ENCODE results near the gene CNIH3. TPM values are rescaled to one million over a fixed set of nuclear protein-coding genes. Genes with fewer than 3 reads are reported as not detected.

Gene CNIH3
- total and polyA plus RNA-seq, 2 donors (not counting 1 experiment from before 2014, with no cell fraction given): 3.7 to 28.1 TPM

GRCh38 chr1:224719716-224720115 lies 103.6 kb downstream of the CNIH3 start:
- Histone ChIP-seq H3K27ac (ENCODE audit: insufficient read depth, low read length) (no peak overlapping the region), H3K36me3 (ENCODE audit: control insufficient read depth, insufficient read depth, low read length) (no peaks in the 10 kb centered on the region), H3K4me1 (ENCODE audit: control insufficient read depth, extremely low read depth, insufficient read depth, low read length) (no peaks in the 10 kb centered on the region), H3K4me3 (replicated peaks in 1 of 4; ENCODE audit: control extremely low read depth in 1 of 4, insufficient read depth in 1 of 4, low read depth in 3 of 4, low read length in 4 of 4) (no peak overlapping the region), H3K9ac (ENCODE audit: insufficient read depth, low read length) (no peak overlapping the region), H4K20me1 (ENCODE audit: control insufficient read depth, extremely low read depth, insufficient read depth, low read length) (no peaks in the 10 kb centered on the region), H3K4me2 (ENCODE audit: extremely low read depth, insufficient read depth, low read length) (no peak overlapping the region), H3K27me3 (ENCODE audit: control insufficient read depth, insufficient read depth, low read length) (no peaks in the 10 kb centered on the region), H2AFZ (ENCODE audit: low read length) (no peak overlapping the region), H3K9me3 (ENCODE audit: control insufficient read depth, insufficient read depth, low read depth, low read length) (no peaks in the 10 kb centered on the region), H3K79me2 (ENCODE audit: control insufficient read depth, insufficient read depth, low read length) (no peaks in the 10 kb centered on the region)
- peak in 1 of 2 donors; percentile 62 for DNase-seq (ENCODE audit: low read depth in 2 of 2)
- no peak for TF ChIP-seq CTCF (conservative IDR thresholded peaks at IDR 0.05 in 1 of 2, IDR thresholded peaks at IDR 0.05 in 1 of 2; ENCODE audit: low read depth in 1 of 2, low read length in 2 of 2)
- TF ChIP-seq EZH2 (IDR thresholded peaks at IDR 0.05; ENCODE audit: low read length, missing control alignments): no peak

- no peak overlapping the region for H3K4me3 ChIP-seq (replicated peaks in 1 of 4; ENCODE audit: control extremely low read depth in 1 of 4, insufficient read depth in 1 of 4, low read depth in 3 of 4, low read length in 4 of 4)
- H3K79me2 ChIP-seq (ENCODE audit: control insufficient read depth, insufficient read depth, low read length): no peaks in the 10 kb centered on the region
- H3K27me3 ChIP-seq (ENCODE audit: control insufficient read depth, insufficient read depth, low read length): no peaks in the 10 kb centered on the region
Measured at GRCh38 chr1:224720216-224720615, 104.1 kb downstream of the CNIH3 start.

GRCh38 chr1:224721000-224721399 lies 104.9 kb downstream of the CNIH3 start:
- Histone ChIP-seq H3K9me3 (ENCODE audit: control insufficient read depth, insufficient read depth, low read depth, low read length) (no peaks in the 10 kb centered on the region), H3K4me3 (replicated peaks in 1 of 4; ENCODE audit: control extremely low read depth in 1 of 4, insufficient read depth in 1 of 4, low read depth in 3 of 4, low read length in 4 of 4) (no peak overlapping the region), H3K27ac (ENCODE audit: insufficient read depth, low read length) (no peak overlapping the region), H3K36me3 (ENCODE audit: control insufficient read depth, insufficient read depth, low read length) (no peaks in the 10 kb centered on the region), H2AFZ (ENCODE audit: low read length) (no peak overlapping the region), H3K27me3 (ENCODE audit: control insufficient read depth, insufficient read depth, low read length) (no peaks in the 10 kb centered on the region), H3K4me1 (ENCODE audit: control insufficient read depth, extremely low read depth, insufficient read depth, low read length) (no peaks in the 10 kb centered on the region), H3K4me2 (ENCODE audit: extremely low read depth, insufficient read depth, low read length) (no peak overlapping the region), H3K9ac (ENCODE audit: insufficient read depth, low read length) (no peak overlapping the region), H4K20me1 (ENCODE audit: control insufficient read depth, extremely low read depth, insufficient read depth, low read length) (no peaks in the 10 kb centered on the region), H3K79me2 (ENCODE audit: control insufficient read depth, insufficient read depth, low read length) (no peaks in the 10 kb centered on the region)
- no peak for DNase-seq (ENCODE audit: low read depth in 2 of 2)
- TF ChIP-seq CTCF (conservative IDR thresholded peaks at IDR 0.05 in 1 of 2, IDR thresholded peaks at IDR 0.05 in 1 of 2; ENCODE audit: low read depth in 1 of 2, low read length in 2 of 2): no peak
- TF ChIP-seq EZH2 (IDR thresholded peaks at IDR 0.05; ENCODE audit: low read length, missing control alignments): no peak

More at GRCh38 chr1:224720216-224720615, 104.1 kb downstream of the CNIH3 start:
- Histone ChIP-seq H3K9ac (ENCODE audit: insufficient read depth, low read length) (no peak overlapping the region), H3K4me2 (ENCODE audit: extremely low read depth, insufficient read depth, low read length) (no peak overlapping the region), H2AFZ (ENCODE audit: low read length) (no peak overlapping the region), H3K4me1 (ENCODE audit: control insufficient read depth, extremely low read depth, insufficient read depth, low read length) (no peaks in the 10 kb centered on the region), H3K36me3 (ENCODE audit: control insufficient read depth, insufficient read depth, low read length) (no peaks in the 10 kb centered on the region), H3K27ac (ENCODE audit: insufficient read depth, low read length) (no peak overlapping the region), H4K20me1 (ENCODE audit: control insufficient read depth, extremely low read depth, insufficient read depth, low read length) (no peaks in the 10 kb centered on the region), H3K9me3 (ENCODE audit: control insufficient read depth, insufficient read depth, low read depth, low read length) (no peaks in the 10 kb centered on the region)
- TF ChIP-seq EZH2 (IDR thresholded peaks at IDR 0.05; ENCODE audit: low read length, missing control alignments) (no peak), CTCF (conservative IDR thresholded peaks at IDR 0.05 in 1 of 2, IDR thresholded peaks at IDR 0.05 in 1 of 2; ENCODE audit: low read depth in 1 of 2, low read length in 2 of 2) (no peak)
- no peak for DNase-seq (ENCODE audit: low read depth in 2 of 2)

All from fibroblast of lung (primary cell).